ENCODE data around the gene CDCA3. TPM values are rescaled to one million over a fixed set of nuclear protein-coding genes. Genes with fewer than 3 reads are reported as not detected.

Gene CDCA3
- total and polyA plus RNA-seq, 2 of the 13 experiments (the other 11 are each of a cell fraction or from before 2014, with no cell fraction given): 32.7 to 56.5 TPM

- TF ChIP-seq, protein P1, sequence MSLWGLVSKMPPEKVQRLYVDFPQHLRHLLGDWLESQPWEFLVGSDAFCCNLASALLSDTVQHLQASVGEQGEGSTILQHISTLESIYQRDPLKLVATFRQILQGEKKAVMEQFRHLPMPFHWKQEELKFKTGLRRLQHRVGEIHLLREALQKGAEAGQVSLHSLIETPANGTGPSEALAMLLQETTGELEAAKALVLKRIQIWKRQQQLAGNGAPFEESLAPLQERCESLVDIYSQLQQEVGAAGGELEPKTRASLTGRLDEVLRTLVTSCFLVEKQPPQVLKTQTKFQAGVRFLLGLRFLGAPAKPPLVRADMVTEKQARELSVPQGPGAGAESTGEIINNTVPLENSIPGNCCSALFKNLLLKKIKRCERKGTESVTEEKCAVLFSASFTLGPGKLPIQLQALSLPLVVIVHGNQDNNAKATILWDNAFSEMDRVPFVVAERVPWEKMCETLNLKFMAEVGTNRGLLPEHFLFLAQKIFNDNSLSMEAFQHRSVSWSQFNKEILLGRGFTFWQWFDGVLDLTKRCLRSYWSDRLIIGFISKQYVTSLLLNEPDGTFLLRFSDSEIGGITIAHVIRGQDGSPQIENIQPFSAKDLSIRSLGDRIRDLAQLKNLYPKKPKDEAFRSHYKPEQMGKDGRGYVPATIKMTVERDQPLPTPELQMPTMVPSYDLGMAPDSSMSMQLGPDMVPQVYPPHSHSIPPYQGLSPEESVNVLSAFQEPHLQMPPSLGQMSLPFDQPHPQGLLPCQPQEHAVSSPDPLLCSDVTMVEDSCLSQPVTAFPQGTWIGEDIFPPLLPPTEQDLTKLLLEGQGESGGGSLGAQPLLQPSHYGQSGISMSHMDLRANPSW (CRISPR knock-in tag; IDR thresholded peaks at IDR 0.05; ENCODE audit: borderline replicate concordance): no peak
- TF ChIP-seq EZH2 (conservative IDR thresholded peaks at IDR 0.05; ENCODE audit: low read depth, low read length) (no peak), SMAD3 (CRISPR knock-in tag; IDR thresholded peaks at IDR 0.05) (0 out of 2 replicates have a peak, but pooled peaks have one; percentile 54), ZNF33B (CRISPR knock-in tag; IDR thresholded peaks at IDR 0.05) (0 out of 2 replicates have a peak, but pooled peaks have one; percentile 49), ZBTB7A (CRISPR knock-in tag; IDR thresholded peaks at IDR 0.05) (no peak), KLF6 (CRISPR knock-in tag; IDR thresholded peaks at IDR 0.05) (0 out of 2 replicates have a peak, but pooled peaks have one; percentile 81), ZNF235 (CRISPR knock-in tag; IDR thresholded peaks at IDR 0.05; ENCODE audit: borderline replicate concordance) (no peak; the same call in 1 of the 2 replicates), EED (CRISPR knock-in tag; IDR thresholded peaks at IDR 0.05) (no peak), SNAPC5 (CRISPR knock-in tag; IDR thresholded peaks at IDR 0.05; ENCODE audit: borderline replicate concordance) (no peak), HCFC1 (IDR thresholded peaks at IDR 0.05; ENCODE audit: low read depth, low read length) (no peak), ZNF710 (CRISPR knock-in tag; IDR thresholded peaks at IDR 0.05; ENCODE audit: borderline replicate concordance) (no peak; the same call in 1 of the 2 replicates), ZGPAT (CRISPR knock-in tag; IDR thresholded peaks at IDR 0.05) (peak; percentile 59), HNRNPLL (IDR thresholded peaks at IDR 0.05; ENCODE audit: low read depth, low read length, poor library complexity, severe bottlenecking) (peak; percentile 71)
- TF ChIP-seq, protein P2, sequence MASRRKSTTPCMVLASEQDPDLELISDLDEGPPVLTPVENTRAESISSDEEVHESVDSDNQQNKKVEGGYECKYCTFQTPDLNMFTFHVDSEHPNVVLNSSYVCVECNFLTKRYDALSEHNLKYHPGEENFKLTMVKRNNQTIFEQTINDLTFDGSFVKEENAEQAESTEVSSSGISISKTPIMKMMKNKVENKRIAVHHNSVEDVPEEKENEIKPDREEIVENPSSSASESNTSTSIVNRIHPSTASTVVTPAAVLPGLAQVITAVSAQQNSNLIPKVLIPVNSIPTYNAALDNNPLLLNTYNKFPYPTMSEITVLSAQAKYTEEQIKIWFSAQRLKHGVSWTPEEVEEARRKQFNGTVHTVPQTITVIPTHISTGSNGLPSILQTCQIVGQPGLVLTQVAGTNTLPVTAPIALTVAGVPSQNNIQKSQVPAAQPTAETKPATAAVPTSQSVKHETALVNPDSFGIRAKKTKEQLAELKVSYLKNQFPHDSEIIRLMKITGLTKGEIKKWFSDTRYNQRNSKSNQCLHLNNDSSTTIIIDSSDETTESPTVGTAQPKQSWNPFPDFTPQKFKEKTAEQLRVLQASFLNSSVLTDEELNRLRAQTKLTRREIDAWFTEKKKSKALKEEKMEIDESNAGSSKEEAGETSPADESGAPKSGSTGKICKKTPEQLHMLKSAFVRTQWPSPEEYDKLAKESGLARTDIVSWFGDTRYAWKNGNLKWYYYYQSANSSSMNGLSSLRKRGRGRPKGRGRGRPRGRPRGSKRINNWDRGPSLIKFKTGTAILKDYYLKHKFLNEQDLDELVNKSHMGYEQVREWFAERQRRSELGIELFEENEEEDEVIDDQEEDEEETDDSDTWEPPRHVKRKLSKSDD (CRISPR knock-in tag; IDR thresholded peaks at IDR 0.05; ENCODE audit: low read depth): no peak
- TF ChIP-seq, protein P3, sequence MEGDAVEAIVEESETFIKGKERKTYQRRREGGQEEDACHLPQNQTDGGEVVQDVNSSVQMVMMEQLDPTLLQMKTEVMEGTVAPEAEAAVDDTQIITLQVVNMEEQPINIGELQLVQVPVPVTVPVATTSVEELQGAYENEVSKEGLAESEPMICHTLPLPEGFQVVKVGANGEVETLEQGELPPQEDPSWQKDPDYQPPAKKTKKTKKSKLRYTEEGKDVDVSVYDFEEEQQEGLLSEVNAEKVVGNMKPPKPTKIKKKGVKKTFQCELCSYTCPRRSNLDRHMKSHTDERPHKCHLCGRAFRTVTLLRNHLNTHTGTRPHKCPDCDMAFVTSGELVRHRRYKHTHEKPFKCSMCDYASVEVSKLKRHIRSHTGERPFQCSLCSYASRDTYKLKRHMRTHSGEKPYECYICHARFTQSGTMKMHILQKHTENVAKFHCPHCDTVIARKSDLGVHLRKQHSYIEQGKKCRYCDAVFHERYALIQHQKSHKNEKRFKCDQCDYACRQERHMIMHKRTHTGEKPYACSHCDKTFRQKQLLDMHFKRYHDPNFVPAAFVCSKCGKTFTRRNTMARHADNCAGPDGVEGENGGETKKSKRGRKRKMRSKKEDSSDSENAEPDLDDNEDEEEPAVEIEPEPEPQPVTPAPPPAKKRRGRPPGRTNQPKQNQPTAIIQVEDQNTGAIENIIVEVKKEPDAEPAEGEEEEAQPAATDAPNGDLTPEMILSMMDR (CRISPR knock-in tag; IDR thresholded peaks at IDR 0.05): peak; percentile 5; the same call in 1 of the 2 replicates
Observed at GRCh38 chr12:6867413-6868210, 16.5 kb upstream of the CDCA3 start, which contains the start of gene TPI1 (continued).

Measured in HepG2 (cell line).